ENCODE results near the gene TPRG1. TPM values are rescaled to one million over a fixed set of nuclear protein-coding genes. Genes with fewer than 3 reads are reported as not detected.
A peak's percentile ranks its signal among the peaks of the same experiment; 100 is the strongest.

The TPRG1 gene
- polyA plus RNA-seq, 1 donor (not counting 4 experiments of a cell fraction or from before 2014, with no cell fraction given) = 1.5 TPM

DNA sequence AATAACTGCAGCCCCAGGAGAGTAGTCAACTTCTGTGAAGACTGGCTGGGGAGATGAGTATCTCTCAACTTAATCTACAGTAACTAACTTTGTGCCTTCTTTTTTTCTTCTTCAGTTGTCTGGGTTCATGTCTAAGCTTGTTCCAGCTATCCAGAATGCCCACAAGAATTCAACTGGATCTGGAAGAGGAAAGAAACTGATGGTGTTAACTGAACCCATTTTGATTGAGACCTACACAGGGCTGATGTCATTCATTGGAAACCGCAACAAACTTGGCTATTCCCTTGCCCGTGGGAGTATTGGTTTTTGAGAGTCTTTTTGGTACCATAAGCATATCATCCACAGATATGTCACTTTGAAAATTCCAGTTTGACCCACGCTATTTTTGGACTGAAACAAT, 148.7 kb downstream of the TPRG1 start:
- no peak for DNase-seq (ENCODE audit: low read depth, low spot score)

GRCh38 chr3:189322339-189322738, 150.6 kb downstream of the TPRG1 start:
- no peak overlapping the region for H3K4me3 ChIP-seq (ENCODE audit: control insufficient read depth in 2 of 3, extremely low read depth in 1 of 3, insufficient read depth in 2 of 3, low read depth in 1 of 3, low read length in 3 of 3)
- H3K4me1 ChIP-seq (ENCODE audit: control insufficient read depth, extremely low read depth, insufficient read depth, low read length) = peaks cover 30% of the 10 kb centered on the region
- no peak overlapping the region for H2AFZ ChIP-seq (ENCODE audit: control insufficient read depth, low read length)
- H3K27ac ChIP-seq (ENCODE audit: control insufficient read depth, insufficient read depth, low read length) = no peak overlapping the region
- no peak overlapping the region for H3K9ac ChIP-seq (ENCODE audit: control insufficient read depth, extremely low read depth, insufficient read depth, low read length)
- H3K79me2 ChIP-seq (ENCODE audit: control insufficient read depth, insufficient read depth, low read length) = no peaks in the 10 kb centered on the region
- H3K9me3 ChIP-seq (ENCODE audit: control insufficient read depth, low read depth, low read length) = no peaks in the 10 kb centered on the region
- no peak overlapping the region for H3K4me2 ChIP-seq (ENCODE audit: control insufficient read depth, extremely low read depth, insufficient read depth, low read depth, low read length)
- TF ChIP-seq EZH2 (IDR thresholded peaks at IDR 0.05; ENCODE audit: low read length) (no peak), CTCF (optimal IDR thresholded peaks at IDR 0.05 in 1 of 3, IDR thresholded peaks at IDR 0.05 in 1 of 3, conservative IDR thresholded peaks at IDR 0.05 in 1 of 3; ENCODE audit: extremely low read depth in 1 of 3, insufficient read depth in 2 of 3, low read length in 3 of 3) (no peak)
- H3K36me3 ChIP-seq (ENCODE audit: control insufficient read depth in 2 of 2, extremely low read depth in 1 of 2, insufficient read depth in 2 of 2, low read length in 2 of 2) = no peaks in the 10 kb centered on the region
- no peaks in the 10 kb centered on the region for H3K9me1 ChIP-seq (ENCODE audit: control insufficient read depth, extremely low read depth, insufficient read depth, low read length)
- dilution Hi-C loops (cut with MboI; ENCODE audit: extremely low pct_ligation_motif_present, low sequenced_read_pairs) = no loop called here
- no peaks in the 10 kb centered on the region for H3K27me3 ChIP-seq (ENCODE audit: control insufficient read depth, extremely low read depth, insufficient read depth, low read length)
- H4K20me1 ChIP-seq (ENCODE audit: control insufficient read depth, extremely low read depth, insufficient read depth, low read length) = no peaks in the 10 kb centered on the region
- FAIRE-seq (no peak), DNase-seq (ENCODE audit: low read depth, low spot score) (no peak)

More for the DNA sequence above, 148.7 kb downstream of the TPRG1 start:
- Histone ChIP-seq H2AFZ (ENCODE audit: control insufficient read depth, low read length) (no peak overlapping the region), H3K4me1 (ENCODE audit: control insufficient read depth, extremely low read depth, insufficient read depth, low read length) (peaks cover 44% of the 10 kb centered on the region), H4K20me1 (ENCODE audit: control insufficient read depth, extremely low read depth, insufficient read depth, low read length) (no peaks in the 10 kb centered on the region), H3K9me1 (ENCODE audit: control insufficient read depth, extremely low read depth, insufficient read depth, low read length) (no peaks in the 10 kb centered on the region), H3K79me2 (ENCODE audit: control insufficient read depth, insufficient read depth, low read length) (no peaks in the 10 kb centered on the region), H3K9ac (ENCODE audit: control insufficient read depth, extremely low read depth, insufficient read depth, low read length) (no peak overlapping the region), H3K27me3 (ENCODE audit: control insufficient read depth, extremely low read depth, insufficient read depth, low read length) (no peaks in the 10 kb centered on the region), H3K9me3 (ENCODE audit: control insufficient read depth, low read depth, low read length) (no peaks in the 10 kb centered on the region), H3K27ac (ENCODE audit: control insufficient read depth, insufficient read depth, low read length) (no peak overlapping the region), H3K36me3 (ENCODE audit: control insufficient read depth in 2 of 2, extremely low read depth in 1 of 2, insufficient read depth in 2 of 2, low read length in 2 of 2) (no peaks in the 10 kb centered on the region), H3K4me3 (ENCODE audit: control insufficient read depth in 2 of 3, extremely low read depth in 1 of 3, insufficient read depth in 2 of 3, low read depth in 1 of 3, low read length in 3 of 3) (no peak overlapping the region), H3K4me2 (ENCODE audit: control insufficient read depth, extremely low read depth, insufficient read depth, low read depth, low read length) (peak overlapping the region; percentile 42)
- TF ChIP-seq EZH2 (IDR thresholded peaks at IDR 0.05; ENCODE audit: low read length) = no peak
- no peak for TF ChIP-seq CTCF (optimal IDR thresholded peaks at IDR 0.05 in 1 of 3, IDR thresholded peaks at IDR 0.05 in 1 of 3, conservative IDR thresholded peaks at IDR 0.05 in 1 of 3; ENCODE audit: extremely low read depth in 1 of 3, insufficient read depth in 2 of 3, low read length in 3 of 3)
- dilution Hi-C loops (cut with MboI; ENCODE audit: extremely low pct_ligation_motif_present, low sequenced_read_pairs) = no loop called here
- FAIRE-seq = peak; percentile 69
